ELR (cell line): ENCODE results near the gene TEX52.

Experiments
- DNase-seq: peaks from one replicate; pipeline ENCODE4 v3.0.0-alpha.2; 2015; ENCODE audit warnings: low read depth

Gene TEX52

DNA sequence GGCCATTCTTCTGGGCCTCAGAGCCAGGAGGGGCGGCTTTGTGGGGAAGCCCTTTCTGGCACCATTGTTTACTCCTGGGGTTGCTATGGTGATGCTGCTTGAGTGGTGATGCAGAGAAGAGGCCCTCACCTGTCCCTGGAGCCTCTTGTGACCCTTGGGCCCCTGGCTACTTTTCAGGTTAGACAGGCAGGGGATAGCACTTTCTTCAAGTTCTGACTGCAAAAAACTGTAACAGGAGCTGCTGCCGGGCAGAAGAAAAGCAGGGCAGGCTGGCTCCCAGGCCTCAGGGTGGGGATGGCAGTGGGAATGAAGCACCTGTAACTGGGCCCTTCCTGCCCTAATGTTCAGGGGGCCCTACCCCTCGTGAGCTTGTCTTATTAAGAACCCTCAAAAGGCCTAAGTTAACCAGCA lies at the start of gene TEX52:
Gene TEX52 (minus strand): TSS at position 19 of the 411 bp plus-strand sequence. CDS start 13 bp downstream, at position 6.
- DNase-seq: no peak

DNA sequence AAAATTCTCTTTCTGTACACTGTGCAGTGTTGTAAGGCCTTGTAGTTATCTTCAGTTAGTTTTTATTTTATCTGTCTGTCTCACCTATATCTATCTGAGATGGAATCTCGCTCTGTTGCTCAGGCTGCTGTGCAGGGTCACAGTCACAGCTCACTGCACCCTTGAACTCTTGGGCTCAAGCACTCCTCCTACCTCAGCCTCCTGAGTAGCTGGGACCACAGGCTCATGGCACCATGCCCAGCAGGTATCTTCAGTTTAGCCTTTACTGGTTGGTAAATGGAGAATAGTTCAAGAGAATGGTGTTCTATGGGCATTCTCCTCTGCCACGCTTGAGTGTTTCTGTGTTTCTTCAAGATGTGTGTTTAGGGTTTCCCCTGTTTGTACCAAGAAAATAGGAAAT lies 47.4 kb upstream of the TEX52 start:
- DNase-seq: no peak

DNA sequence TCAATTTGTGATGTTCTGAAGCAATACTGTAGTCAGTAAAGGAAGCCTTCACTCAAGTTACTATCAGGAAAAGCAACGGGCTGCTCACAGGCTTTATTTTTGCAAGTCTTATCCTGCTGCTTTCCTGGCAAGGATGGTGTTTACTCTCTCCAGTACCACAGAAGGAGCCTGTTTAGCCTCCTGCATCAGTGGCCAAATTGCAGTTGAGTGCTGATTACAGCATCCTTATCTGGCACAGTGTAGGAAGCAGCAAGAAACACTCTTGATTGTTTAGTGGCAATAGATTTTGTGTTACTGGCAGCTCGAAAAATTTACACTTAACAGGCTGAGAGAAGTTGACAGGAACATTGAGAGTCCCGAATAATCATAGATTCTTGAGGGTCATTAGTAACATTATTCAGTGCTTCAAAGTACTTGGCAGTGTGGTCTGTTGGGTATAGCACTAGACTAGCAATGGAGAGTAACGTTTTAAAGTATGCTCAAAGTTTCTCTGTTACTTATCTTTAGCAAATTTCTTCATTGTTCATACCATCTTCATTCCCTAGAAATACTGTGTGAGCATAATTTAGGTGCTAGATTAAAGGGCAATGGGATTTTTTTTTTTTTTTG lies 45.5 kb upstream of the TEX52 start:
- DNase-seq: no peak

DNA sequence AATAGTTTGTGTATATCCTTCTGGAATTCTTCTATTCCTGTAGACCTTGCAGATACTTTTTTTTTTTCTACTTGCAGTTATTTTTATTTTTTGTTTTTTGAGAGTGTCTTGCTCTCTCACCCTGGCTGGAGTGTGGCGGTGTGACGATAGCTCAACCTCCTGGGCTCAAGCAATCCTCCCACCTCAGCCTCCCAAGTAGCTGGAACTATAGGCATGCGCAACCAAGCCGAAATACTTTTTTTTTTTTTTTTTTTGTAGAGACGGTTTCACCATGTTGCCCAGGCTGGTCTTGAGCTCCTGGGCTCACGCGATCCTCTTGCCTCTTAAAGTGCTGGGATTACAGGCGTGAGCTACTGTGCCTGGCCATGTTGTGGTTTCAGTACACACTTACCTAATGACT lies 43.8 kb upstream of the TEX52 start:
- no peak for DNase-seq

DNA sequence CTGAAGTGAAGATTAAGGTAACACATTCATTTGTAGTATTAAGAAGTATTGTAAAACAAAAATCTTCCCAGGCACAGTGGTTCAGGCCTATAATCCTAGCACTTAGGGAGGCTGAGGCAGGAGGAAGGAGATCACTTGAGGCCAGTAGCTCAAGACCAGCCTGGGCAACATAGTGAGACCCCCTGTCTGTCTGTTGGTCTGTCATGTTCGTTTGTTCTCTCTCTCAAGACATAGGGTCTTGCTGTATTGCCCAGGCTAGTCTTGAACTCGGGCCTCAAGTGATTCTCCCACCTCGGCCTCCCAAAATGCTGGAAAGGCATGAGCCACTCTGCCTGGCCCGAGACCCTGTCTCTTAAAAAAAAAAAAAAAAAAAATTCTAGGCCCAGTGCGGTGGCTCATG lies 40.6 kb upstream of the TEX52 start:
- no peak for DNase-seq

DNA sequence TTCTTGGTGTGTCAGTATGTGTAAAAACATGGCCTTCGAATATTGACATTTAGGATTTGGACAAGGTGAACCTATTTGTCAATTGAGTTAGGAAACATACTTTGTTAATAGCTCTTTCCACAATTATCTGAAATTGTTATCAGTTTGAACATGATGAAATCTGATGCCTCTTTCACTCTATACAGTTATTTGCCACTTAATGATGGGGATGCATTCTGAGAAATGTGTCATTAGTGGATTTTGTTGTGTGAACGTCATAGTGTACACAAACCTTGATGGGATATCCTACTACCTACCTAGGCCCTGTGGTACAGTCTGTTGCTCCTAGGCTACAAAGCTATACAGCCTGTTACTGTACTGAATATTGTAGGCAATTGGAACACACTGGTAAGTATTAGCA lies 38.7 kb upstream of the TEX52 start:
- peak; percentile 57 for DNase-seq

DNA sequence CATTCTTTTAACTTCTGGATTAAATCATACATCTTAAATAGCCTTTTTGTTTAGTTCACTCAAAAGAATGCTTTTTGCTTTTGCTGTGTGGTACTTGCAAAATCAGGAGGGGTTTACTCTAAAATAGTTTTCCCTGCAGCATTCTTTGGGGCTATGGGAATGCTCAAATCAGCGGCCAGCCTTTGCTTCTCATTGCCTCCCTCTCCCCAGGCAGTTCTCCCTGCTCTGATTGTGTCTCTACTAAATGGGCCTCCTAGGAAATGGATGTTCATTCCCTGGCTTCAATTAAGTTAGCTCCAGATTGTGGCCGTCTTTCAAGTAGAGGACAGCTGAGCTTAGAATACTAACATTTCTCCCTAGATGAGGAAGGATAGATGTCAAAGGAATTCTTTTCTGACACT lies 38.2 kb upstream of the TEX52 start:
- DNase-seq: peak; percentile 6

DNA sequence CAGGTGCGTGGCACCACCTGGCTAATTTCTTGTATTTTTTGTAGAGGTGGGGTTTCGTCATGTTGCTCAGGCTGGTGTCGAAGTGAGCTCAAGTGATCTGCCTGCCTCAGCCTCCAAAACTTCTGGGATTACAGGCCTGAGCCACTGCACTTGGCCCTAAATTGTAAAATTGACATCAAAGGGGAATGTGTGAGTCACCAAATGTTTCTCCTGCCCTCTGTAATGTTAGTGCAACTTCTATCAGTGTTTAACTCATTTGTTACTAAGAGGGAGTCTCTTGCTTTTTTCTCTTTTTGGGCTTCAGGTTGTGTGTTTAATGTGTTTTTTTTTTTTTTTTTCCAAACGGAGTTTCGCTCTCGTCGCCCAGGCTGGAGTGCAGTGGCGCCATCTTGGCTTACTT lies 36.2 kb upstream of the TEX52 start:
- peak; percentile 85 for DNase-seq

DNA sequence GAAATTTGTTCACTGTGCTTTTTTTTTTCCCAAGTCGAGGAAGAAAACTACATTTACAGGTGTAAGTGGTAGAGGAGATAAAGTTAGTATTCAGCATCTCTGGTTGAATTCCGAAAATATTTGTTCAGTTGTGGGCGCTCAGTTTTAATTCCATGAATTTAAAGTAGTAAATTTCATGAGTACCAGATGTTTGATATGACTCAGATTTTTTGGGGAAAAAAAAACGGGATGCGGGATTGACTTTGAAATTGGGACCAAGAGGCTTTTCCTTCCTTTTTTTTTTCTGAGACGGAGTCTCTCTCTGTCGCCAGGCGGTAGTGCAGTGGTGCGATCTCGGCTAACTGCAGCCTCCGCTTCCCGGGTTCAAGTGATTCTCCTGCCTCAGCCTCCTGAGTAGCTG lies 35.4 kb upstream of the TEX52 start:
- peak; percentile 46 for DNase-seq

DNA sequence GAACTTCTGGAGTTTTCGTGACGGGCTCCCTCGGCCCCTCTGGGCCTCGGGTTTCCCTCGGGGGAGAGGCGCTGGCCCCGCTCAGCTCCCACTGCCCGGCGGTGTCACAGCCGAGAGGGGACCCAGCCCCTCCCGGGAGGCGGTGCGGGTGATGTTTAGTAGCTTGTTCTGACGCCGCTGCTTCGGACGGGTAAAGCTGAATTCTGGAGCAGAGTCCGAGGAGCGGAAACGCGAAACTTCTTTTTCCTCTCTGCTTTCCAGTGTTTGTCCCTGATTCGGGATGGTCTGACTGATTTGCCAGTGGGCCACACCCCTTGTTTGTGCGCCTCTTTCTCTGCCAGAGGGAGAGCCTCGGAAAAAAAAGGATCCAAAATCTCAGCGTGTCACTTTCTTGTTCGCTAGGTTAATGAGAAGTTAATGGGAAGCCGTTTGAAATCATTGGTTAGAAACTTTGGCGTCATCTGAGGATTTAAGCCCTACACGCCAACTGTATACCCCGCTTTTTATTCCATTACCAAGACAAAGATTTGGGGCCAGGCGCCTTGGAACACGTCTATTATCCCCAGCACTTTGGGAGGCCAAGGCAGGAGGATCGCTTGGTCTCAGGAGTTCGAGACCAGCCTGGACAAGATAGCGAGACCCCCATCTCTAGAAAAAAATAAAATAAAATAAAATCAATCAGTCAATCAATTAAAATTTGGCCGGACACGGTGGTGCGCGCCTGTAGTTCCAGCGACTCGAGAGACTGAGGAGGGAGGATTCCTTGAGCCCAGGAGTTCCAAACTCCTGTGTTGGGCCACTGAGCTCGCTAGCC lies 34.6 kb upstream of the TEX52 start:
- DNase-seq: peak; percentile 79

DNA sequence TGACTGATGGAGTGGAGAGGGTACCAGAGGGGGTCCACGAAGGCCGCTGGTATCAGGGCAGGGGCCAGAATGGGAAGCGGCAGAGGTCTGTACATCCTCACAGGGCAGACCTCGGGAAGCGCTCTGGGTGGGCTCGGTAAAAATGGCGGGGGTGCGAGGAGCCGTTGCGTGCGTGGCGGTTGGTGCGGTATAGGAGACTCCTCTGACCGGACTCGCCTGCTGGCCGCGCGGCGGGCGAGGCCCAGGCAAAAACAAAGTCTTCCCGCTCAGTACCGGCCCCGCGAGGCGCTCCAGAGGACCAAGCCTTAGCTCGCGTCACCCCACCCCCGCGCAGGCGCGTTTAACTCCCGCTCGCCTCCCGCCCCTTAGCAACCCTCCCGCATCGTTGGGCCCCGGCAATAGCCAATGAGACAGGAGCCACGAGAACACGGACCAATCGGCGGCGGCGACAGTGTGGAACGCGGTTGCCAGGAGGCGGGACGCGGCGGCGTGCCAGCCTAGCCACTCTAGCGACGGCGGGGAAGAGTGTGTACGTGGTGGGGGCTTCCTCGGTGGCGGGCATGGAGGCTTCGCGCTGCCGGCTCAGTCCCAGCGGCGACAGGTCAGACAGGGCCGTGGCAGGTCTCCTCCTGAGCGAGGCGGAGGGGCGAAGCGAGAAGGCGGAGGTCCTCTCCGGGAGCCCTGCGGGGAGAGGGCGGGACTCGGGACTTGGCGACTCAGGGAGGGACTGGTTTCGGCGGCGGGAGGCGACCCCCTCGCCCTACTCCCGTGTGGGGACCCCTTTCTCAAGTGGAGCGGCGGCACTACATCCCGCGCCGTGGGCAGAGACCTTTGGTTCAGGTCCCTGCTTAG lies 33.8 kb upstream of the TEX52 start, which contains the start of gene TULP3:
Gene TULP3 (plus strand): TSS at position 504 of the 852 bp plus-strand sequence. CDS start 57 bp downstream, at position 561.
- DNase-seq: peak; percentile 99

DNA sequence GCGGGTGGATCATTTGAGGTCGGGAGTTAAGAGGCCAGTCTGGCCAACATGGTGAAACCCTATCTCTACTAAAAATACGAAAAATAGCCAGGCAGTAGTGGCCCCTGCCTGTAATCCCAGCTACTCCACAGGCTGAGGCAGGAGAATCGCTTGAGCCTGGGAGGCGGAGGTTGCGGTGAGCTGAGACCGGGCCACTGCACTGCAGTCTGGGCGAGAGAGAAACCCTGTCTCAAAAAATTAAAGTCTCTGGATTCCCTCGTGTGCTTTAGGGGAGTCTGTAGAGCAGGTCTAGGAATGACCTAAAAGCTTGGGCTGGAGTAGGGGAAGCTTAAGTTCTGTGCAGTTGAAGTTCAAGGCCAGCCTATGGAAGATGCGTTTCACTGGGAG lies 33.2 kb upstream of the TEX52 start:
- no peak for DNase-seq

DNA sequence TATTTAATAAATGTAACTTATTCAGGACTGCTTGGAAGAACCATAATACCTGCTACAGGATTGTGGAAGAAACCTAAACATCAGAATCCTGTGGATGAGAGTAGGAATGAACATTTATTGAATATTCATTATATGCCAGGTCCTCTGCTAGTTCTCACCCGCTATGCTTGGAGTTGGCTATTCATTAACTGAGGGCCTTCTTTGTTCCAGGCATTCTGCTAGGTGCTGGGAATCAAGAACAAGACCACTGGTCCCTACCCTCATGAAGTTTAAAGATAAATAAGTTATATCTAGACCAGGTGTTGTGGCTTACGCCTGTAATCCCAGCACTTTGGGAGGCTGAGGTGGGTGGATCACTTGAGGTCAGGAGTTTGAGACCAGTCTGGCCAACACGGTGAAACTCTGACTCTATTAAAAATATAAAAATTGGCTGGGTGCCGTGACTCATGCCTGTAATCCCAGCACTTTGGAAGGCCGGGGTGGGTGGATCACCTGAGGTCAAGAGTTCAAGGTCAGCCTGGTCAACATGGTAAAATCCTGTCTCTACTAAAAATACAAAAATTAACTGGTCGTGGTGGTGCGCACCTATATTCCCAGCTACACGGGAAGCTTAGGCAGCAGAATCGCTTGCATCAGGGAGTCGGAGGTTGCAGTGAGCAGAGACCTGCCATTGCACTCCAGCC lies 30.1 kb upstream of the TEX52 start:
- DNase-seq: no peak

DNA sequence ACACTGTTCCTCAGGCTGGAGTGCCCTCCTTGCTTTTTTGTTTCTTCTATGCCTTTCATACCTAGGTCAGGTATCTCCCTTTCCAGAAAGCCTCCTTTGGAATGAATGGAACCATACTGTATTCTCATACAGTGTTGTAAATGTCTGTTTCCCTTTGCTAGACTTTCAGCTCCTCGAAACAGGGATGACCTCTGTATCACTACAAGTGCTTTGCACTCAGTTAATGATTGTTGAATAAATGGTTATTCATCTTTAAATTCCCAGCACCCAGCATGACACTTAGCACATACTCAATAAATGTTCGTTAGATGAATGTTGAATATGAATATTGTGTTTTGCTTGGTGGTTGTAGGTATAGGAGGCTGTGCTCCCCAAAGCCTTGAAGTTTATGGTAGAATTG lies 28.0 kb upstream of the TEX52 start:
- DNase-seq: no peak

DNA sequence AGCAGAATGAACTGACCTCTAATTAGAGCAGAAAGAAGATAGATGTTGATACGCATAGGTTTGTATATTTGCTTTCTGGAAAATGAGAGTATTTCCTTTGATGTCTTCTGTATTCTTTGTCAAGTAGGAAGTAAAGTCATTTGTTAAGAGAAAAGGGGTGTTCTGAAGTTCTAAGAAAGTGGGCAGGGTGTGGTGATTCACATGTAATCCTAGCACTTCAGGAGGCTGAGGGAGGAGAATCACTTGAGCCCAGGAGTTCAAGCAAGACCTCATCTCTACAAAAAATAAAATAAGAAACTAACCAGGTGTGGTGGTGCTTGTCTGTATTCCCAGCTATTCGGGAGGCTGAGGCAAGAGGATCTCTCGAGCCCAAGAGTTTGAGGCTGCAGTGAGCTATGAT lies 23.0 kb upstream of the TEX52 start:
- no peak for DNase-seq

DNA sequence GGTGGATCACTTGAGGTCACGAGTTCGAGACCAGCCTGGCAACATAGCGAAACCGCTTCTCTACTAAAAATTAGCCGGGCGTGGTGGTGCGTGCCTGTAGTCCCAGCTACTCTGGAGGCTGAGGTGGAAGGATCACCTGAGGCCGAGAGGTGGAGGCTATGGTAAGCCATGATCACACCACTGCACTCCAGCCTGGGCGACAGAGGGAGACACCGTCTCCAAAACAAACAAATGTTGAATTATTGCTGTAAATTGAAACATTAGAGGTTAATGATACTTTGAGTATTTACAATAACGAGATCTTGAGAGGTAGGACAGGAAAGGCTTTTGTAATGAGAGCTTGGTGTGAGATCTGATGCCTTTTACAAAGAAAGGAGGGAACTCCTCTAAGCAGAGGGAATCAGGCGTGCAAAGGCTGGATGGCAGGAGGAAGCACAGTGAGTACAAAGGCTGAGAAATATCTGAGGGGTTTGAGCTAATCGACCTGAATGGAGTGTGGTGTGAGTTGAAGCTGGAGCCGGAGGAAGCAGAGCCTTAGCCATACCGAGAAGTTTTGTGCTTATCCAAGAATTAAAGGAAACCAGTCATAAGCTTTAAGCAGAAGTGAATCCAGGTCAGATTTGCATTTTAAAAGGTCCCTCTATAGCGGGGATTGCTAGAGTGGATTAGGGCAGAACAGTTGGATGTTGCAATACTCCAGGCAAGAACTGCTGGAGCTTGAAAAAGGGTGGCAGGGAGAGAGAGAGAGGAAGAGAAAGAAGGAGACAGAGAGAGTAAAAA lies 21.3 kb upstream of the TEX52 start:
- DNase-seq: no peak

DNA sequence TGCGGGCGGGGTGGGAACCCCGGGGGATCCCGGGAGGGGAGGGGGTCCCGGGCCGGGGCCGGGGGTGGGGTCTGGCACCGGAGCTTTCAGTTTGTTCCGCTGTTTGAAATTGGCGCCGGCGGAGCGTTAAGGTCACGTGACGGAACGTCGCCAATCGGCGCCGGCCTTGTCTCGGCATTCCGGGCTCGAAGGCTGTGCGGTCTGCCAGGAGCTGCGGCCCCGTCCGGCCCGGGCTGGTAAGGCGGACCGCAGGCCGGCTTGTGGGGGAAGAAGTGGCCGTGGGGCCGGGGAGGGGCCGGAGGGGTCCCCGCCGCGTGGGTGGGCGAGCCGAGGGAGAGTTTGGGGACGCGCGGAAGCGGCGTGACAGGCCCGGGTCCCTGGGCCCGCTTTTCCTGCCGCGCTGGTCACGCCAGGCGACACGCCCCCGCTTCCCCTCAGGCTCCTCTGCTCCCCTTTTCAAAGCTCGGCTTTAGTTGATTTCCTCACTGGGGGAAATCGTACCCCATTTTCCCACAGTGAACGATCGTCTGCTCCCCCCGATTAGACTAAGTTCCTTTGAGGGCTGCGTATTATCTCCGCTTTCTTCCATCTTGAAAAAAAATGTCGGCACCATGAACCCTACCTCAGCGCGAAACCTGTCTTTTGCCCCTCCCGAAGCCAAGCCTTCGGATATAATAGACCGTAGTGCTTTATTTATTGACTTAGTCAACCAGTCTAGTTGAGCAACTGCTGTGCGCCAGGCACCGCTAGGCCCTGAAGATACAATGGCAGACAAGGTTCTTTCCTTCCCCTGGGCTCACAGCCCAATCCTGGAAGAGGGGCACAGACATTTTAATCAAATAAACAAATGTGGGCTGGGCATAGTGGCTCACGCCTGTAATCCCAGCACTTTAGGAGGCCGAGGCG lies 20.5 kb upstream of the TEX52 start, which contains the start of the genes FOXM1 and RHNO1:
Gene FOXM1 (minus strand): TSS at position 128 of the 906 bp plus-strand sequence. CDS start 2,696 bp downstream, outside the sequence.
Gene RHNO1 (plus strand): TSS at position 177 of the 906 bp plus-strand sequence. CDS start 8,144 bp downstream, outside the sequence.
- DNase-seq: peak; percentile 93

DNA sequence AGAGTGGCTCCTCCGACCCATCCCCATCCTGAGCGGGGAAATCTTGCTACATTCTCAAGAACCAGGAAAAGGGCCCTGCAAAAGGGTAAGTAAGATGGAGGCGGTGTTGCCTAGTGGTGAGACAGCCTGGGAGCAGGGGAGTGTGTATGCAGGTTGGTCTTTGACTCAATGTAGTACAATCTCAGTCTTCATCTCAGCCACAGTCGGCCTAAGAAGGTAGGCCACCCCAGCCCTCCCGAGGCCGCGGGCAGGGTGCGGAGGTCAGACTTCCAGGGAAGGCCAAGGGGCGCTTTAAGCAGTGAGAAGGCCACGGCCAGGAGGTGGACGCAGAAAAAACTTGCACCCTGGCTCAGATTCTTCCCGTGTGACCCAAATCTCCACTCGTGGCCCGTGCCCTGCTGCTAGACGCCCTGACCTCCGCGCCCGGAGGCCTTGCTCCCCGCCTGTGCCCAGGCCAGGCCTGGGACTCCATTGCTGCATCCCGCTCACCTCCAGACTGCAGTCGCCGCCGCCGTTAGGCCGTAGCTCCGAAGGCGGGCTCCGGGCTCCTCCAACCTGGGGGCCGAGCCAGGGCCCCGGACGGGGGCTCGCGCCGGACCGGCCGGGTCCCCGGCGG lies 19.7 kb upstream of the TEX52 start:
- peak; percentile 64 for DNase-seq

DNA sequence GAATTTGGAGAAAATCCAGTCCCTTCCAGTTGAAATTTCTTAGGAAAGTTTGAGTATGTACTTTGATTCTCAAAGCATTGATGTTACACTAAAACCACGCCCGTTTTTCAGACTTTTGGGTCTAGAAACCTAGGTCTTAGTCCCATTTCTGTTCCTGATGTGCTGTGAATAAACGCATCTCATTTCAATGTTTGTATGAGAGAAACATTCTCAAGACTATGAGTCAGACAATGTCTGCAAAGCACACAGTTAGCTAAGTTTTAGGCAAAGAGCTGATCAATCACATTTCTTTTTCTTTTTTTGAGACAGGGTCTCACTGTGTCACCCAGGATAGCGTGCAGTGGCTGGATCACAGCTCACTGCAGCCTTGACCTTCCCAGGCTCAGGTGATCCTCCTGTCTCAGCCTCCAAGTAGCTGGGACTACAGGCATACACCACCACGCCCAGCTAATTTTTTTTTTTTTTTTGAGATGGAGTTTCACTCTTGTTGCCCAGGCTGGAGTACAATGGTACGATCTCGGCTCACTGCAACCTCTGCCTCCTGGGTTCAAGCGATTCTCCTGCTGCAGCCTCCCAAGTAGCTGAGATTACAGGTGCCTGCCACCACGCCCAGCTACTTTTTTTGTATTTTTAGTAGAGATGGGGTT lies 12.3 kb upstream of the TEX52 start:
- DNase-seq: peak; percentile 69
